SJCRH30 (cell line): ENCODE measurements around the gene NXN. TPM values are rescaled to one million over a fixed set of nuclear protein-coding genes. Genes with fewer than 3 reads are reported as not detected.
"Not testable (repeated sequence)": the region's sequence is repeated elsewhere in the genome, so short reads cannot be mapped to it uniquely, and the experiment has no call there.

Experiments used
- DNase-seq, 2 experiments: peaks; one replicate each; pipeline ENCODE4 v3.0.0-alpha.2; 2015 to 2020
- H3K27ac ChIP-seq: fragments of 250-450 bp; sonication (Bioruptor Pico); 2 replicates; pipeline ENCODE4 v1.5.1; 2020; ENCODE audit warnings: mild to moderate bottlenecking, moderate library complexity
- H3K27me3 ChIP-seq: fragments of 250-450 bp; sonication (Bioruptor Pico); 2 replicates; pipeline ENCODE4 v1.5.1; 2020; ENCODE audit warnings: mild to moderate bottlenecking, moderate library complexity
- H3K36me3 ChIP-seq: fragments of 250-450 bp; sonication (Bioruptor Pico); 2 replicates; pipeline ENCODE4 v1.5.1; 2020; ENCODE audit warnings: mild to moderate bottlenecking, moderate library complexity
- H3K4me1 ChIP-seq: fragments of 250-450 bp; sonication (Bioruptor Pico); 2 replicates; pipeline ENCODE4 v1.5.1; 2020; ENCODE audit warnings: mild to moderate bottlenecking, moderate library complexity
- H3K4me3 ChIP-seq: fragments of 250-450 bp; sonication (Bioruptor Pico); 2 replicates; pipeline ENCODE4 v1.5.1; 2020; ENCODE audit warnings: mild to moderate bottlenecking, moderate library complexity
- H3K9me3 ChIP-seq: fragments of 250-450 bp; sonication (Bioruptor Pico); replicated peaks from 2 replicates; pipeline ENCODE4 v1.5.1; 2020; ENCODE audit warnings: mild to moderate bottlenecking, moderate library complexity
- total RNA-seq: library from RNA; depleted of rRNA; stranded (reverse); fragments of >200 nt; shearing (Covaris generic); gene quantifications from 2 replicates; pipeline ENCODE4 v1.2.3, GENCODE V29; 2014

Gene NXN
- total RNA-seq, 1 experiment from 2014 or later = 35.2 TPM

- no peak overlapping the region for H3K27ac ChIP-seq
- H3K27me3 ChIP-seq = no peaks in the 10 kb centered on the region
- H3K36me3 ChIP-seq = no peaks in the 10 kb centered on the region
- DNase-seq = no peak
- H3K4me3 ChIP-seq = no peak overlapping the region
- H3K4me1 ChIP-seq = no peaks in the 10 kb centered on the region
- no peaks in the 10 kb centered on the region for H3K9me3 ChIP-seq
Measured at GRCh38 chr17:916315-916714, 63.3 kb downstream of the NXN start.

- no peaks in the 10 kb centered on the region for H3K9me3 ChIP-seq
- no peak for DNase-seq
- no peaks in the 10 kb centered on the region for H3K4me1 ChIP-seq
- no peaks in the 10 kb centered on the region for H3K27me3 ChIP-seq
- no peak overlapping the region for H3K27ac ChIP-seq
- no peaks in the 10 kb centered on the region for H3K36me3 ChIP-seq
- no peak overlapping the region for H3K4me3 ChIP-seq
Measured at GRCh38 chr17:915538-916201, 63.9 kb downstream of the NXN start.

DNA sequence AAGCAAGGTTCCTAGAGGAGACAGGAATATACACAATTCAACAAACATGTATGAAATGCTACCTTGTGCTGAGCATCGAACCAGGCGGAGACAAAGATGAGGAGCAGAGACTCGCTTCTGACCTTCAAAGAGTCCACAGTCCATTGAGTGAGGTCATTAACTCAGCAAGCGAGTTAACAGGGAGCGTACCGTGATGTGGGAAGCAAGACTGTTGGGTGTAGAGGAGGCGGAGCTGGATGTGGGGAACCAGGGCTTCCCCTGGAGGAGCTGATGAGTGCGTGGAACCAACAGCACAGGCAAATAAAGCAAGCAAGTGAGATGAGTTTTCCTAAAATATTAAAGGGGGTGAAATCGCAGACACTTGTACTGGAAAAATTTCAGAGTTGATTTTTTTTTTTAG lies 65.0 kb downstream of the NXN start:
- no peak overlapping the region for H3K4me3 ChIP-seq
- DNase-seq = no peak
- H3K36me3 ChIP-seq = no peaks in the 10 kb centered on the region
- no peak overlapping the region for H3K27ac ChIP-seq
- H3K9me3 ChIP-seq = no peaks in the 10 kb centered on the region
- no peaks in the 10 kb centered on the region for H3K4me1 ChIP-seq
- H3K27me3 ChIP-seq = no peaks in the 10 kb centered on the region

- DNase-seq = no peak
- Histone ChIP-seq H3K36me3 (no peaks in the 10 kb centered on the region), H3K9me3 (no peaks in the 10 kb centered on the region), H3K4me3 (no peak overlapping the region), H3K27me3 (no peaks in the 10 kb centered on the region), H3K27ac (no peak overlapping the region), H3K4me1 (no peaks in the 10 kb centered on the region)
Measured at GRCh38 chr17:913207-913606, 66.4 kb downstream of the NXN start.

GRCh38 chr17:909642-910323 lies 69.8 kb downstream of the NXN start:
- no peak for DNase-seq
- no peak overlapping the region for H3K27ac ChIP-seq
- no peaks in the 10 kb centered on the region for H3K36me3 ChIP-seq
- no peaks in the 10 kb centered on the region for H3K27me3 ChIP-seq
- H3K9me3 ChIP-seq = no peaks in the 10 kb centered on the region
- no peak overlapping the region for H3K4me3 ChIP-seq
- no peaks in the 10 kb centered on the region for H3K4me1 ChIP-seq

DNA sequence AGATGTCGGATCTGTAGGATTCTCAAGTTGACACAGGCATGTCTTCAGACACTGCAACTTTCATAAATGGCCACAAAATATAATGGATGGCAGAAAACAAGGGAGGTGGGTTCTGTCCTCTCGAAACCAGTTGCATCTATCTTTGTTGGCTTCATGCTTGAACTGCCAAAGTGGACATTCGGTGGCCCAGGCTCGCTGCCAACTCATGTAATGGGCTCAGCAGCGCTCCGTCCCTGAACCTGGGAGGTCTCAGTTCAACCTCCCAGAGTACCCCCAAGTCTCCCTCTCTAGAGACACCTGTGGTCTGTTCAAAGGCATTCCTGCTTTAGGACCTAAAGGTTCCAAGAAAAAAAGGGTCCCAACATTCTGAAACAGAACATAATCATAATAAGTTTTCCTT lies 71.9 kb downstream of the NXN start:
- Histone ChIP-seq H3K9me3 (no peaks in the 10 kb centered on the region), H3K27me3 (no peaks in the 10 kb centered on the region), H3K27ac (no peak overlapping the region), H3K4me1 (no peaks in the 10 kb centered on the region), H3K4me3 (no peak overlapping the region), H3K36me3 (no peaks in the 10 kb centered on the region)
- no peak for DNase-seq

- not testable (repeated sequence) for H3K36me3 ChIP-seq, H3K4me1 ChIP-seq, H3K27me3 ChIP-seq, H3K4me3 ChIP-seq, H3K27ac ChIP-seq, H3K9me3 ChIP-seq, DNase-seq
Measured at GRCh38 chr17:905708-906107, 73.9 kb downstream of the NXN start.

GRCh38 chr17:903691-904481 lies 75.7 kb downstream of the NXN start:
- DNase-seq = no peak
- Histone ChIP-seq H3K4me1 (no peaks in the 10 kb centered on the region), H3K36me3 (no peaks in the 10 kb centered on the region), H3K4me3 (no peak overlapping the region), H3K9me3 (no peaks in the 10 kb centered on the region), H3K27me3 (no peaks in the 10 kb centered on the region), H3K27ac (no peak overlapping the region)

GRCh38 chr17:902463-902862 lies 77.1 kb downstream of the NXN start:
- Histone ChIP-seq H3K4me3 (no peak overlapping the region), H3K36me3 (no peaks in the 10 kb centered on the region), H3K27me3 (no peaks in the 10 kb centered on the region), H3K27ac (no peak overlapping the region), H3K4me1 (no peaks in the 10 kb centered on the region), H3K9me3 (no peaks in the 10 kb centered on the region)
- no peak for DNase-seq

DNA sequence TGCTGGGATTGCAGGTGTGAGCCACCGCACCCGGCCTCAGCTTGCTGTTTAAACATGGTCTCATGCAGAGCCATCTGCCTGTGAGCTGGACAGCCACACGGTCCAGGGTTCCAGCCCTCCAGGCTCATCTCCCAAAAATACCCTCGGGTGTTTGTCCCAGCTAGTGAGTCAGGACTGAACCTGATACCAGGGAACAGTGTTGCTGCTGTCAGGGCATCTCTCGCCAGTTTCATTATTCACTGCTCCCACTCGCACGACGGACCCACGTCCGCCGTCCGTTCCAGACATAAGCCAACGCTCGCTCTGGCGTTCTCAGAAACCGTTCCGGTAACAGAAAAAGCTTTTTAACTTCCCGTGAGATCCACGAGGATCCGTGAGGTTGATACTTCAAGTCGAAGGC lies 77.6 kb downstream of the NXN start:
- Histone ChIP-seq H3K4me3 (no peak overlapping the region), H3K9me3 (no peaks in the 10 kb centered on the region), H3K27me3 (no peaks in the 10 kb centered on the region), H3K36me3 (no peaks in the 10 kb centered on the region), H3K4me1 (no peaks in the 10 kb centered on the region), H3K27ac (no peak overlapping the region)
- DNase-seq = no peak

- no peak for DNase-seq
- no peaks in the 10 kb centered on the region for H3K36me3 ChIP-seq
- no peaks in the 10 kb centered on the region for H3K4me1 ChIP-seq
- H3K27ac ChIP-seq = no peak overlapping the region
- no peaks in the 10 kb centered on the region for H3K9me3 ChIP-seq
- no peak overlapping the region for H3K4me3 ChIP-seq
- H3K27me3 ChIP-seq = no peaks in the 10 kb centered on the region
Measured at GRCh38 chr17:901191-901950, 78.2 kb downstream of the NXN start.

DNA sequence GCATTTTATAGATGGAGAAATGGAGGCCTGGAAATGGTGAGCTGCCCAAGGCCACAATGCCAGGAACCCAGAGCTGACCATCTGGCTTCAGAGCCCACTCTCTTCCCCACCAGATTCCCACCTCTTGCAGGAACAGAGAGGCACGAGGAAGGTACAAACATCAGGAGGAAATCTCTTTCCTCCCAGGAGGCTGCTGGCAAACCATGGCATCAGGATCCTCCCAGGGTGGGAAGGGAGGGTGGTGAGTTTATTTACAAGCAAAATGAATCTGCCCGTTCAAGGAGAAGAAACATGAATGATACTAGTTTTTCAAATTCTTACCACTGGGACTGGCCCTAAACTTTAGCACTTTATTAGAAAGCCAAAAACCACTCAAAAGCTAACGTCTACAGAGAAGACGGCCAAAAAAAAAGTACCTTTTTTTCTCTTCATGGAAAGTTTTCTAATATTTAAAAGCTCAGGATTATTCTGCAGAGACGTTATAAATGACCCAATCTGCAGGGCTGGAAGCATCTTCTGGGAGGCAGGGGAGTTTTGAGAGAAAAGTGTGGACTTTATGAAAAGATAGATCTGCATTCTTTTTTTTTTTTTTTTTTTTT lies 79.1 kb downstream of the NXN start:
- Histone ChIP-seq H3K27ac (no peak overlapping the region), H3K27me3 (no peaks in the 10 kb centered on the region), H3K9me3 (no peaks in the 10 kb centered on the region), H3K4me3 (no peak overlapping the region), H3K4me1 (no peaks in the 10 kb centered on the region), H3K36me3 (no peaks in the 10 kb centered on the region)
- no peak for DNase-seq

DNA sequence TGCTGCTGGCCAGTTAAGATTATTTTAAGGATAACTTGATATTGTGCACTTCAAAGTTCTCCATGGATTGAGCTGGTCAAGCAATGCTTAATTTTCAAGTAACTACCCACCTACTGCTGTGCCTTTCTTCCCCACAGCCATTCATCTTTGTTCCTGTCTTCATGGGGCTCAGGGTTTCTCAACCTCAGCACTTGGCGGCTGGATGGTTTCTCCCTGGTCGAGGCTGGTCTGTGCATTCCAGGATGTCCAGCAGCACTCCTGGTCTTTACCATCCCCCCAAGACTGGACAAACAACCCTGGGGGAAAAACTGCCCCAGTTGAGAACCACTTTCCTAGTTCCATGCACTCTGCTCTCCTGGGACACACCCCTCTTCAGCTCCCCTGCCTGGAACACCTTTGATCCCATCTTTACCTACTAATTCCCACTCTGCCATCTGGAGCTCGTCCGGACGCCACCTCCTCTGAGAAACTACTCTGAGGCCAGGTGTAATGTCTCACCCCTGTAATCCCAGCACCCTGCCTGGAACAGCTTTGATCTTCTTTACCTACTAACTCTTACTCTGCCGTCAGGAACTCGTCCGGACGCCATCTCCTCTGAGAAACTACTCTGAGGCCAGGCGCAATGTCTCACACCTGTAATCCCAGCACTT lies 81.5 kb downstream of the NXN start:
- Histone ChIP-seq H3K4me1 (no peaks in the 10 kb centered on the region), H3K36me3 (no peaks in the 10 kb centered on the region), H3K9me3 (no peaks in the 10 kb centered on the region), H3K4me3 (no peak overlapping the region), H3K27me3 (no peaks in the 10 kb centered on the region), H3K27ac (no peak overlapping the region)
- no peak for DNase-seq

DNA sequence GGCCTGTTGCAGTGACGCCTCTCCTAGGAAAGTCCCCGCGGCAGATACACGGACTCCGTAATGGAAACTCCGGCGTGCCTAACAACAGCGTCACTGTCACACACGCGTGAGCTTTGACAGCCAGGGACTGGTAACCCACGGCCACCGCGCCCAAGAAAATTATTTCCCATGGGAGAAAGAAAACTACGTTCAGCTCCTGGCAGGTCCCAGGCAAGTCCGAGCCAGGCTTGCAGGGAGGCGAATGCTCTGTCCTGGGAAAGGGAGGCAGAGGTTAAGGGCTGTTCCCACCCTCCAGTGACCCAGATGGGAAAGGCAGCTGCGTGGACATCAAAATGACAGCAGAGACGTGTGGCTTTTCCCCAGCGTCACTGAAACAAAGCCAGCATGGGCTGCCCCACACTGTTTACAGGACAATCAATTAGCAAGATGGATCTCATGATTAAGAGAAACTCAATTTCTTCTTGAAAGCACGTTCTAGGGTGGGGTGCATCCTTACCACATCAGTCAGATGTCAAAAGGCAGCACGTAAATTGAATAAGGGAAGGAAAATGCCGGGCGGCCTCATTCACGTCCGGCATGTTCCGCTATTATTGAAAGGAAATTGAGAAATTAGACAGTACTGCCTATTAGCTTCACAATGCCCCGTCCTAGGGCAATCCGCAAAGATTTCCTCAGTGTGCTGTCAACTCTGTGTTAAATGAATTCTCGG lies 82.5 kb downstream of the NXN start:
- Histone ChIP-seq H3K4me1 (no peaks in the 10 kb centered on the region), H3K4me3 (no peak overlapping the region), H3K9me3 (no peaks in the 10 kb centered on the region), H3K36me3 (no peaks in the 10 kb centered on the region), H3K27ac (no peak overlapping the region), H3K27me3 (no peaks in the 10 kb centered on the region)
- no peak for DNase-seq
